GM19193 (cell line): ENCODE results near the gene TECPR2.

Source experiments
- POLR2A ChIP-seq: IDR thresholded peaks from 4 replicates; pipeline ENCODE4 v1.6.1; 2011; ENCODE audit not compliant: insufficient read depth, insufficient read length; ENCODE audit errors: extremely low read depth

TECPR2 gene

DNA sequence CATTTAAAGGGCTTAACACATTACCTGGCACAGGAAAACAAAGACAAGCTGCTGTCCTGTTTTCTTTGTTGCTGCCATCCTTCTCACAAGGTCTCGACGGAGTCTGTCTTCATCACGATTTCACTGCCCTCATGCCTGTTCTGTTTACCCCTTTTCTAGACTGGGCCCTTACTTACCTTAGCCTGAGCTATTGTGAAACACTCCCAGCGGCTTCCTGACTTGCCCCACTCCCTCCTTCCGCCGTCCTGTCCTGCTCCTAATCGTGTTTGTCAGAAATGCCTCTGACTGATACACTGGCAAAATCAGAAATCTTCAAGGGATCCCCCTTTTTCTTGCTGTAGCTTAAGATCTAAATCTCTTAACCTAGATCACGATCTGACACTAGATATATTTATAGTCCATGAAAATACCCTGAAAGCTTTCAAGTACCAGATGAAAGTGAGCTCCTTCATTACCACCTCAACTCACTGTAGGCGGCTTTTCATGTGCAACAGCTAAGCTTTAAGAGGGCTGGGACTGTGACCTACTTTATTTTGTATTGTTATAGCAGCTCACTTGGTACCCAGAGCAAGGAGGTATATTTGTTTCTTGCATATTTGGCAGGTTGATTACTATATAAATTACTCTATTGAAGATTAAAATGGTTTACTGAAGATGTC lies 32.1 kb downstream of the TECPR2 start:
- TF ChIP-seq POLR2A: no peak

DNA sequence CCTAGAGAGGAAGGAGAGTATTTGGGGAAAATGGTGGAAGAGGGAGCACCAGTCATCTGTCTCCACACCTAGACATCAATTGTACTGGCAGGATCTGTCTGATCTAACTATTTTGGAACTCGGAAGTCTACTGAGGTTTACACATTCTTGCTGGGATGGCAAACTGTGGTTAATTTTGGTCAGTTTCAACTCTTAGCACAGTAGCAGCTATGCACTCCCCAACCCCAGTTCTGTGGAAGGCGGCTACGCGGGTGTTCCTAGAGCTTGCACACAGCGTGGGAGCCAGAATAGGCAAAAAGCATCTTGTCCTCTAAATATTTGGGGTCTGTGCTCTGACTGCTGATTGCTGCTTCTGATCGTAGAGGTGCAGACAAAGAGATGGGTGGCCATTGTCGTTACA lies 33.8 kb downstream of the TECPR2 start:
- TF ChIP-seq POLR2A: no peak

DNA sequence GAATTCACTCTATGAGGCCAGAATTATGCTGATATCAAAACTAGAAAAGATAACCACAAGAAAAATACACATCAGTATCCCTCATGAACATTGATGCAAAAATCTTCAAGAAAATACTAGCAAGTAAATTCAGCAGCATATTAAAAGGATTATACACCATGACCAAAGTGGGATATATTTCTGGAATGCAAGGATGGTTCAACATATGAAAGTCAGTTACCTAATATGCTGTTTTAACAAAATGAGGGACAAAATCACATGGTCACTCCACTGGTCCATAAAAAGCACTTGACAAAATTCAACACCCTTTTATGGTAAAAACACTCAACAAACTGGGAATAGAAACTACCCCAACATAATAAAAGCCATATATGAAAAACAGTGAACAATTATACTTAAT lies 40.3 kb downstream of the TECPR2 start:
- no peak for TF ChIP-seq POLR2A

DNA sequence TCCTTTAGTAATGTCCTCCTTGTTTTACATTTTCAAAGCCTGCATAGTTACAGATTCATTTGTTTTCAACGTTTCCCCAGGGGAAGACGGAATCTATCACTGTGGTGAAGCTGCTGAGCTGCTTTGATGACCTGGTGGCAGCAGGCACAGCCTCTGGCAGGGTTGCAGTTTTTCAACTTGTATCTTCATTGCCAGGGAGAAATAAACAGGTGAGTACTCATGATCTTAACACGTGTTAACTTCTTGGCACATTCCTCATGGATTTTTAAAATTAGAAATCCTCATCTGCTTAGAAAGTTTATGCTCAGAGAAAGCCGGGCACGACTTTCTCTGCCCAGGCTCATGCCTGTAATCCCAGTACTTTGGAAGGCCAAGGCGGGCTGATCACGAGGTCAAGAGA lies 44.5 kb downstream of the TECPR2 start:
- no peak for TF ChIP-seq POLR2A

DNA sequence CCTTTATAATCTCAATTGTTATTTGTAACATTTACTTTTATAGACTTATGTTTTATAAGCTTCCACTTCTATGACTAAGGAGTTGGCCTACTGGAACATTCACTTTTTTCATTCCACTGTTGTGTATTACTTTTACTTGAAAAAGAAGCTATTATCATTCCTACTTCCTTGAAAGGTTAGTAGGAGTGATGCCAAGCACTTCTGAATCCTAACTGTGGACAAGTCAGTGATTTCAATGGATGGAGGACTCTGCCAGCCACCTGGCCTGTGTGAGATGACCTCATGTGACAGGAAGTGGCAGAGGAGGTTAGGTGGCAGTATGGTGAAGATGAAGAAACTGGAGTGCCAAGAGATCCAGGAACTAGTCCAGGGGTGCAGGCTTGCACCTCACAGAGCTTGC lies 46.0 kb downstream of the TECPR2 start:
- TF ChIP-seq POLR2A: no peak

DNA sequence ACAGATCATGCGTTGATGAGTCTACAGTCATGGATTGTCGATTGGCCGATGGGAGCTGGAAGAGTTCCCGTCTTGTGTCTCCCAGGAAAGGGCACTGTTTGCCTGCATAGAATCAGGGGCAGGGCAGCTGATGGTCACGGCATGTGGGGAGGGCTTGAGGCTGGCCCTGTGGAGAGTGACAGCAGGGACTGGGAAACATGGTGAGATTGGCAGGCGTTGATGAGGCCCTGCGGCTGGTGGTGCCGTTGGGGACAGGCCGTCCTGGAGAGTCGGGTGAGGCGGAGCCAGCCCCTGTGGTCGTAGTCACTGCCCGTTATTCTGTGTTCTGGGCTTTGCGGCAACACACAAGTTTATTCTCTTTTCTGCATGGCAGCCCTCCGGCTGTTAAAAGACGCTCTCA lies 52.9 kb downstream of the TECPR2 start:
- no peak for TF ChIP-seq POLR2A

DNA sequence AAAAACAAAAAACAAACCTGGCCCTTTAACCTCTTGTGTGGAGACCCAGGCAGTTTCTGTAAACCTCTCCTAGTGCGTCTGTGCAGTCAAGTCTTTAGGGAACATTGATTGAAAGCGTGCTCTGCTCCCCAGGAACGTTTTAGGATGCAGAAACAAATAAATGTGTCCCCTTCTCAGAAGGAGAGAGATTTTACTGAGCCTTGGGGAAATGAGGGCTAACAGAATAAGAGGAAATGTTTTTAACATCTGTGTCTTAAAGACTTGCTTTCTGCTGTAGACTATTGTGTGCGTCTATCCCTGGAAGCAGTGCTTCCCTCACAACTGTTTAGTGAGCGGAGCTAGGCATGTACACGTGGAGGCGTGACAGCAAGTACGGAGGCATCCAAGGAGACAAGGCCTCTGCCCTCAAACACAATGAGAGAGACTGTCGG lies 54.3 kb downstream of the TECPR2 start:
- no peak for TF ChIP-seq POLR2A

DNA sequence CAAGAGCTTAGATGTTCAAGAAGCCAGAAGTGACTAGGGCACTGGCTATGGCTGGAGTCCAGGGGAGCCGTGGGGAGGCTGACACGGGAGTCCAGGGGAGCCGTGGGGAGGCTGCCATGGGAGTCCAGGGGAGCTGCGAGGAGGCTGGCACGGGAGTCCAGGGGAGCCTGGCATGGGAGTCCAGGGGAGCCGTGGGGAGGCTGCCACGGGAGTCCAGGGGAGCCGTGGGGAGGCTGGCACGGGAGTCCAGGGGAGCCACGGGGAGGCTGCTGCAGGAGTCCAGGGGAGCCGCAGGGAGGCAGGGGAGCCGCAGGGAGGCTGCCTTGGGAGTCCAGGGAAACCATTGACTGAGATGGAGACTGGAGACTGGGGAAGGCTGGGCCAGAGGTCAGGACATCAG lies 54.9 kb downstream of the TECPR2 start:
- TF ChIP-seq POLR2A: no peak

DNA sequence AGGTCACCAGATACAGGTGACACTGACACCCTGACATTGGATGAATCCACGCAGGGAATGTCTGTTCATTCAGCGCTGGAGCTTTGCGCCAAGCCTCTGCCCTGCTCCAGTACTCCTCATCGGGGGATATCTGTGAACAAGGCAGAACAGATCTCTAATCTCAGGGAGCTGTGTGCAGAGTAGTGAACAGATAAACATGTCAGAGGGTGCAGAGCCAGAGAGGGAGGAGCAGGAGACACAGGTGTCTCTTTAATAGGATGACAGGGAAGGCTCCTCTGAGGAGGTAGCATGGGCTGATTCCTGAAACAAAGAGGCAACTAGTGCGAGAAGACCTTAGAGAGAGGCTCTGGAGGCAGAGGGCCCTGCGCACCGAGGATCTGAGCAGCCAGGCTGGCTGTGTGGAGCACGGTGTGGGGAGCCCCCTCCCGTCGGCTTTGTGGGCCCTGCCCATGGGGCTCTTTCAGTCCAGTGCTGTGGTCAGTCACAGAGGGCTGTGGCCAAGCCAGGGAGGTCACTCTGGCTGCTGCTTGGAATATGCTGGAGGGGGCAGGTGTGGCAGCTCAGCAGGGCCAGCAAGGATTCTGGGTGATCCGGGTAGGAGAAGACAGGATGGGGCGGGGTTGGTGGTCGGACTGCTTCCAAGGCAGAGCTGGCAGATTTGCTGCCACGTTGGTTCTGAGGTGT lies 55.6 kb downstream of the TECPR2 start:
- TF ChIP-seq POLR2A: no peak

DNA sequence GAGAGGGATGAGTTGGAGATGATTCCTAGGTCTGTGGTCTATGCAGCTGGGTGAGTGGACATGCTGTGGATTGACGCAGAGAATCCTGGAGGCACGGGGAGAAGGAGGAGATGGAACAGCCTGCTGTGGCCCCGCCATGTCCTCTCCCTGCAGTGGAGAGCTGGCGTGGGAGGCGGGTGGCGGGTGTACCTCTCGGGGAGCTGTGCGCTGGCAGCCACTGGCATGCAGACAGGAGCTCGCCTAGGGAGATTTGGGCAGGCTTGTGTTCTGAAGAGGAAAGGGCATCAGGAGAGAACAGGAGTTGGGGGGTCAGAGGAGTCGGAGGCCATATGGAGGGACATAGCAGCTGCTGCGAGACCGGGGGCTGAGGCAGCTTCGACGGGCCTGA lies 56.1 kb downstream of the TECPR2 start:
- TF ChIP-seq POLR2A: no peak

DNA sequence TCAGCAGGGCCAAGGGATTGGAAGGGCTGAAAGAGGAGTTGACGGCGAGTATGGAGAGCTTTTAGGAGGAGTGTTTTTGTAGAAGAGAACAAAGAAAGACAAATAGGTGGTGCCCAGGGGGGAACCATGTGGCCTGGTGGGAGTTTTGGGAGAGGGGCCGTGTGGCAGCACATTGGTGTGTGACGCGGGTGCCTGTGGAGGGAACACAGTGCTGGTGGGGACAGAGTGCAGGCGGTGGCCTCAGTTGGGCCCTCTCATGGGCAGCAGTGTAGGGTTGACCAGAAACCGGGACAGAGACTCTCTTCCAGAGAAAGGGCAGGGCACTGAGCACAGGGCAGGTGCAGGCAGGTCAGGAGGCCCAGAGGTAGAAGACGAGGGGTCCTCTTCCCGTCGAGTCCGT lies 56.5 kb downstream of the TECPR2 start:
- no peak for TF ChIP-seq POLR2A

DNA sequence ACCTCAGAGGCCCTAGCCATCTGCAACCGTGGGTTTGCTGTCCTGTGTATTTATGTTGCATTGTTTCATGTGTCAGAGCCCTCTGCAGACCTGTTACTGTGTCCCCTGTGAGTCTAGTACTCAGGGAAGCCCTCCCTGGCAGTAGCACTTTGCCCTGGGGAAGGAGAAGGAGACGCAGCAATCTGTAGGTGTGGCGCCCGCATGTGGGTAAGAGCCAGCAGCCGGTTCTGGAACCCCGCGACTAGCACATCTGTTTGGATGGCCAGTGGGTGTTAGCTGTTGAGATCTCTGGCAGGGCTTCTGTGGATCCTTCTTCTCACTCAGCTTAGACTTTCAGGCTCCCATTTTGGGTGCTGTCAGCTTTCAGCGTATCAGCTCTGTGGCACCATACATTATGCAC lies 57.0 kb downstream of the TECPR2 start:
- TF ChIP-seq POLR2A: no peak

DNA sequence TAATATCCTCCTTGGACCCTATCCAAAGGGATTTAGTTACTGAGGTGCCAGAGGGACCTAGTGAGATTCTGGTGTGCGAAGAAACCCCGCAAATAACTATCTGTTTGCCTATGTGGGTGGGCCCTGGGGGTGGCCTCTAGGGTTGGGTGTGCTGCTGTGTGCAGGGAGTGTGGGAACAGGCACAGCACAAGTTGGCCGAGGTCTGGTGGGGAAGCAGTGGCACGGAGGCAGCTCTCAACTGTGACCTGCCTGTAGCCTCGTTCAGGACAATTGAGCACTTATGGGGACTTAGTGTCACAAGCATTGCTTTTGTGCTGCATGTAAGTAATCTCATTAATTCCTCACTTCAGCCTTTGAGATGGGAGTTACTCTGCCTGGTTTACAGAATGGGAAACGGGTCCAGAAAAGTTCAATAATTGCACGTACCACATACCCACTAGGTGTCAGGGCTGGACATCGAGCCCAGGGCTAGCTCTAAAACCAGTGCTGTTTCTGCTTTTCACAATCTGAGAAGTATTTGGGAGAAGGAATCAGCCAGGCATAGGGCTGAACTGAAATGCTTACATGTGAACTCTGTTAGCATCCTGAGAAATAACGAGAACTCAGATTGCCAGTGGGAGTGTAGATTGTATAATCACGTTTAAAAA lies 58.8 kb downstream of the TECPR2 start:
- TF ChIP-seq POLR2A: no peak

DNA sequence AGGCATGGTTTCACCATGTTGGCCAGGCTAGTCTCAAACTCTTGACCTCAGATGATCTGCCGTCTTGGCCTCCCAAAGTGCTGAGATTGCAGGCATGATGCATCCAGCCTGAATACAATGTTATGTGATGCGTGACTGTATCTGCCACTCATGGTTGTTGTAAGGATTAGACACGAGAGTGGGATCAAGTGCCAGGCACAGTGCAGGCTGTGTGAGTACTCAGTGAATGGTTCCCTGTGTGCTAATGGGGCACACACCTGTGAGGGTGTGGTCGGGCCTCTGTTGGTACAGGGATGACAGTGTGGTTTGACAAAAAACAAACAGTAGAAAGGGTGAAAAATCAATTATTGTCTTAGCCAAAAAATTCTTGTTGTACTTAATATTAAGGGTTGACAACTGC lies 61.8 kb downstream of the TECPR2 start:
- TF ChIP-seq POLR2A: no peak

DNA sequence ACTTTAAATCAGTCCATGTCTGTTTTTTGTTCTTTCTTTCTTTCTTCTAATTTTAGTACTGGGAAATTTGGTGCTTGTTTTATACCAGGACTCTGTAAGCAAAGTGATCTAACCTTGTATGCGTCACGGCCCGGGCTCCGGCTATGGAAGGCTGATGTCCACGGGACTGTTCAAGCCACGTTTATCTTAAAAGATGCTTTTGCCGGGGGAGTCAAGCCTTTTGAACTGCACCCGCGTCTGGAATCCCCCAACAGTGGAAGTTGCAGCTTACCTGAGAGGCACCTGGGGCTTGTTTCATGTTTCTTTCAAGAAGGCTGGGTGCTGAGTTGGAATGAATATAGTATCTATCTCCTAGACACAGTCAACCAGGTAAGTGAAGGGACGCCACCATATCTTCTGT lies 62.2 kb downstream of the TECPR2 start:
- no peak for TF ChIP-seq POLR2A

DNA sequence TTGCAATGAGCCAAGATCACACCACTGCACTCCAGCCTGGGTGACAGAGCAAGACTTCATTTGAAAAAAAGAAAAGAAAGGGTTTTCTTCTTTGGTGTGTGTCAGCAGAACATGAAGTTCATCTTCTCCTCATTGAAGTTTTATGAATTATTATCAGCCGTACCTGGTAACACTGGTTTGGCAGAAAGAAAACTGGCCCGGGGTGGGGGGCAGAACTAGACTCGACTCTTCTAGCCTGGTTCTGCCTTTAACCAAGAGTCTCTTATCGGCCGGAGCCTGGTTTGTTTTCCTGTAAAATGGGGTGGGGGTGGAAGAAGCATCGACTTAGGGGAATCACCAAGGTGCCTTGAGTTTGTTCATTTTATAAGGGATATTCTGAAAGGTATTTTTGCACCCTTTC lies 64.1 kb downstream of the TECPR2 start:
- no peak for TF ChIP-seq POLR2A
